GM19328 (cell line): ENCODE data around the gene SLC35D1.
"Not testable (repeated sequence)": the region's sequence is repeated elsewhere in the genome, so short reads cannot be mapped to it uniquely, and the experiment has no call there.

Experiments used
- ATAC-seq: cut with Tn5 transposase; IDR thresholded peaks from one replicate; pipeline ENCODE4 v1.9.1; 2021; ENCODE audit warnings: mild to moderate bottlenecking, moderate library complexity; ENCODE audit not compliant: unreplicated experiment

SLC35D1 gene

DNA sequence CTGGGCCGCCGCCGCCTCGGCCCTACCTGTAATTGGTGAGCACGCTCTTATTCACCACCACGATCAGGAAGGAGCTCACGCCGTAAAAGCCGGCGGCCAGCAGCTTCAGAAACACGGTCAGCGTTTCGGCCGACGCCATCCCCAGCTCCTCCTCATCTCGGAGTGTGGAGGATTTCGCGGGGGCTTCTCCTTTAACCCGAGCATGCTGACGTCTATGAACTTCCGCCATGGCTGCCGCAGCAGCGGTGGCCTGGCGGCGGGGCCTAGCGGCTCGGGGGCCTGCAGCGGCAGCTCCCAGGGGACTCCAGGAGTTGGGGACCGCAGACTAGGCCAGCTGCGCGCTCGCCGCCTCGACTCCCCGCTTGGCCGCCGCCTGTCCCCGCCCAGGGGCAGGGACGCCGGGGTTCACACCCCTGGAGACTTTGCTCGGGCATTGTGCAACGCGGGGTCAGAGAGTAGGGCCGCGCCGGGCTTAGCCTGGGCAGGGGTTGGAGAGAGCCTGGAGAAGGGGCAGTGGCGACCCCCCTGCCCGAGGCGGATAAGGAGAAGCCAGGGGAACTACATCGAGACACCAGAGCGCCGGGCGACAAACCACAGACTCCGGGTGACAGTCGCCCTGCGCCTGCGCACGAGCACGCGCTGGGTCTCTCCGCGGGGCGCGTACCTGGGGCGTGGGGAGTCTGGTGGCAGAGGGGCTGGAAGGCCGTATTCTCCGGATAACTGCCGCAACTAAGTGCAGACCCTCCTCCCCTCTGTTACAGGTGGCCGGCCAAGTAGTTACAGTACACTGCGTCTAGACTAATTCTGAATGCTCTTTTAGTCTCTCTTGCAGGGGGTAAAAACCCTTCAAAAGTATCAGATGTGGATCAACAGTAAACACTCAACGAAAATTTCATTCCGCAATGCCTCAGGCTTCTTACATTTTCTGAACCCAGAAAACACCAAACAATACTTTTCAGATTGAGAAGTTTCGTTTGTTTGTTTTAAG lies at the start of gene SLC35D1:
TSS of gene SLC35D1 (minus strand) at position 364 of the 988 bp plus-strand sequence. CDS start at position 229, 135 bp downstream.
- peak; percentile 85 for ATAC-seq

DNA sequence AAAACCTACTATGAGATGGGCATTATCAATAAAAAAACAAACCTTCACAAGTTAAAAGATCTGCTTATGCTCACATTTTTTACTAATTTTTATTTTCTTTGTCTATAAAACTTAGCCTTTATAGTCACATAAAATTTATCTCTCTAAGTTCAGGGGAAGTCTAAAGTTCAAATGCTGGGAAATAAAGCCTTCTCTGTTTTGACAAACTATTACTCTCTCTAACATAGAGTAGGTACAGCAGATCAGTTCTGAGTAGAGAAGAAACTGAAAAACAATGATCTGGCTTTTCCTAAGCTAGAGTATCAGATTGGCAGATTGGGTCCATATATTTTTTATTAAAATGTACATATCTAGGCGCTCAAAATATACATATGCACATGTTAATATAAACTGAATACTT lies 49.6 kb upstream of the SLC35D1 start:
- ATAC-seq: no peak

- no peak for ATAC-seq
Measured at GRCh38 chr1:67100833-67101232, 46.9 kb upstream of the SLC35D1 start.

- no peak for ATAC-seq
Measured at GRCh38 chr1:67097305-67097704, 43.4 kb upstream of the SLC35D1 start.

DNA sequence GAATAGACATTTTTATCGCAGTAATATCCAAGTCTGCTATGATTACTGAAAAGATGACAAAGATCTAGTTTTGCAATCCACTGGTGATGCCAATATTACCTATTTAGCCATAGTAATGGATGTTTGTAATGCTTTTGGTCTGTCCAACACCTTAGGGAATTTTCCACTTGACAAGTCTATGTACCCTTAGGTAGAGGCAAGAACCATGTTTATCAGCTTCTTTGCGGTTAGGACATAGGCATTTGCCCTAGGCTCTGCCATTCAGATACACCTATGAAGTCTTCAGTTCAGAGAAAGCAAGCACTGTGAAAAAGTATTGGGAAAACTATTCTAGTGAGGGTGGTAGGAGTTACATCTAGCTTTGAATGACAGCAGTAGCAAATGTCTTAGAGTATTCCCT lies 40.2 kb upstream of the SLC35D1 start:
- ATAC-seq: no peak

DNA sequence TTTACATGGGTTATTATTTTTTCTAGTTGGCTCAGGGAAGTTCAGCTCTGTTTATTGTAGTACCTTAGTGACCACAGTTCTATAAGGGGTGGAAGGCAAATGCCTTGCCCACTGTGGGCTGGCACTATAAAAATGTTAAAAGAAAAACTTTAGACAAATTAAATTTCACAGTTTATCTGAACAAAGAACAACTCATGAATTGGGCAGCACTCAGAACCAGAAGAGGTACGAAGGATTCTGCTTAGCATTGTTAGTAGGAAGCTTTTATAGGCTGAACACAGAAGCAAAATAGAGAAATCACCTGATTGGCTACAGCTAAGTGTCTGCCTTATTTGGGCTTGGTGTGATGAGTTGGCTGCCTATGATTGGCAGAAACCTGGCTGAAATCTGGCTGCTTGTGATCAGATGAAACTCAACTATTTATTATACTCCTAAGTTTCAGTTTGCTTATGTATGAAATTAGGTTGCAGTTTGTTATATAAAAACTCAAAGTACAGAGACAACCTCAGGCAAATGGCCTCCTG lies 35.8 kb upstream of the SLC35D1 start:
- no peak for ATAC-seq

GRCh38 chr1:67088440-67088839 lies 34.5 kb upstream of the SLC35D1 start:
- no peak for ATAC-seq

GRCh38 chr1:67085326-67085725 lies 31.4 kb upstream of the SLC35D1 start:
- ATAC-seq: no peak

- no peak for ATAC-seq
Measured at GRCh38 chr1:67084765-67085318, 30.9 kb upstream of the SLC35D1 start.

DNA sequence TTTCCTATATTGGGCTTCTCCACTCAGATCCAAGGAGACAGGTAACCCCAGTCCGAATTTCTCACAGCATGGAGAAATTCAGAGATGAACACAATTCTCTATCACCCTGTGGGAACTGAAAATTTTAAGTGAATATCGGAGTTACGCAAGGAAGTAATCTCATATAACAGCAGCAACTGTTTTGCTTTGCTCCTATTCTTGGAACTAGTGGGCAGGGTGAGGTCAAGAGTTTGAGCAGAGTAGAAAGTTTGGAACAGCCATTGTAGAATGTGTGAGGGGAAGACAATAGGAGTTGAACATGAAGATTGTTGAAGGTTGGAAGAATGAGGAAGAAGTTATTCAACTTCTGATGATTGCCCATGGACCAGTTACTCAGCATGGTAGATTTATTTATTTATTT lies 24.3 kb upstream of the SLC35D1 start:
- no peak for ATAC-seq

- no peak for ATAC-seq
Measured at GRCh38 chr1:67077593-67077992, 23.6 kb upstream of the SLC35D1 start.

- no peak for ATAC-seq
Measured at GRCh38 chr1:67072749-67073148, 18.8 kb upstream of the SLC35D1 start.

DNA sequence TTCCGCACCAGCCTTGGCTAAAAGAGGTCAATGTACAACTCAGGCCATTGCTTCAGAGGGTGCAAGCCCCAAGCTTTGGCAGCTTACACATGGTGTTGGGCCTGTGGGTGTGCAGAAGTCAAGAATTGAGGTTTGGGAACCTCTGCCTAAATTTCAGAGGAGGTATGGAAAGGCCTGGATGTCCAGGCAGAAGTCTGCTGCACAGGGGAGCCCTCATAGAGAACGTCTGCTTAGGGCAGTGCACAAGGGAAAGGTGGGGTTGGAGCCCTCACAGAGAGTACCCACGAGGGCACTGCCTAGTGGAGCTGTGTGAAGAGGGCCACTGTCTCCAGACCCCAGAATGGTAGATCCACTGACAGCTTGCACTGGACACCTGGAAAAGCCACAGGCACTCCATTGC lies 13.7 kb upstream of the SLC35D1 start:
- not testable (repeated sequence) for ATAC-seq

DNA sequence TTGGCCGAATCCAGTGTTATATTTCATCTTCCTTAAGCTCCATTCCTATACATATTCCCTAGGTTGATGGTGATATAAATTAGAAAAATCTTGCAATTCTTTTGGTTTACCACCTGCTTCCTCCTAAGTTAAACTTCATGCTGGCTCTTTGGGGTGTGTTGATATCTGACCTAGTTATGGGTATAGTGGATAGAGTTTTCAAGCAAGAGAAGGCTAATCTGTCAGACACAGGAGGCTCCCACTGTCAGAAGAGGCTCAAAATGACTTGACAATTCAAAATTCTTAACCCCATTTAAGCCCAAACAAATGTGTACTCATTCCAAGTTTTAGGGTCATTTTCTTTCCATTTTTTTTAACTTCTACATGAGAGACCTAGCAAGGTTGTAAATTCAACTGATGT lies 8.5 kb upstream of the SLC35D1 start:
- ATAC-seq: no peak

- ATAC-seq: no peak
Measured at GRCh38 chr1:67061266-67061665, 7.3 kb upstream of the SLC35D1 start.

DNA sequence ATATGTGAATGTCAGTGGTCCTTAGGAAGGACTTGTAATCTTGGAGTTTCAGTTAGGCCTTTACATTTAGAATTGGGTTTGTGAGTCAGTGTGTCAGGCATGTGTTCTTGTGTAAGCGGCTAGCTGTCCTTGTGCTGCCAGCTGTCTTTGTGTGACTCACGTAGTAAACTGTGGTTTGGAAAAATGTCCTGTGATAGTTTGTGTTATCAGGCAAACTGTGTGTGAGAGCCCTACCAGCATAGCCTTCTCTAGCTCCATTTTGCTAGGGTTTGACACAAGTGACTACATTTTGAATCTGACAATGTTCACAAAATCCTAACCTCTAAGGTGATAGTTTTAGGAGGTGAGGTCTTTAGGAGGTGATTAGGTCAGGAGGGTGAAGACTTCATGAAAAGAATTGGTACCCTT lies 6.9 kb upstream of the SLC35D1 start:
- ATAC-seq: no peak

DNA sequence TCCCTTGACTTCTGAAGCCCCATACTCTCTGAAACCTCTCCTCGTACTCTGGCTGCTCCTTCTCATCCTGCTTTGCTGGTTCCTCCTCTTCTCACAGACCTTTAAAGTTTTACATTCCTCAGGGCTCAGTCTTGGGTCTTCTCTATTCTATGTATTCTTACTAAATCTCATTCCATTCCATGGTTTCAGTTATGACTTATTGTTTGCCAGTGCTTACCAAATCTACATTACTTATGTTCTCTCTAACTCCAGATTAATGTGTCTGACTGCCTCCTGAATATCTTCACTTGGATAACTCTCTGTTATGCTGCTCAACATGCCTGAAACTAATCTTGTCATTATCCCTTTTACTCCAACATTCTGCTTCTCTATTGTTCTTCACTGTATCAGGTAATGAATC lies 5.4 kb upstream of the SLC35D1 start:
- ATAC-seq: no peak

- ATAC-seq: no peak
Measured at GRCh38 chr1:67058761-67059160, 4.8 kb upstream of the SLC35D1 start.

GRCh38 chr1:67058242-67058641 lies 4.3 kb upstream of the SLC35D1 start:
- ATAC-seq: no peak

- peak; percentile 26 for ATAC-seq
Measured at GRCh38 chr1:67053535-67053784, 488 bp downstream of the SLC35D1 start.

DNA sequence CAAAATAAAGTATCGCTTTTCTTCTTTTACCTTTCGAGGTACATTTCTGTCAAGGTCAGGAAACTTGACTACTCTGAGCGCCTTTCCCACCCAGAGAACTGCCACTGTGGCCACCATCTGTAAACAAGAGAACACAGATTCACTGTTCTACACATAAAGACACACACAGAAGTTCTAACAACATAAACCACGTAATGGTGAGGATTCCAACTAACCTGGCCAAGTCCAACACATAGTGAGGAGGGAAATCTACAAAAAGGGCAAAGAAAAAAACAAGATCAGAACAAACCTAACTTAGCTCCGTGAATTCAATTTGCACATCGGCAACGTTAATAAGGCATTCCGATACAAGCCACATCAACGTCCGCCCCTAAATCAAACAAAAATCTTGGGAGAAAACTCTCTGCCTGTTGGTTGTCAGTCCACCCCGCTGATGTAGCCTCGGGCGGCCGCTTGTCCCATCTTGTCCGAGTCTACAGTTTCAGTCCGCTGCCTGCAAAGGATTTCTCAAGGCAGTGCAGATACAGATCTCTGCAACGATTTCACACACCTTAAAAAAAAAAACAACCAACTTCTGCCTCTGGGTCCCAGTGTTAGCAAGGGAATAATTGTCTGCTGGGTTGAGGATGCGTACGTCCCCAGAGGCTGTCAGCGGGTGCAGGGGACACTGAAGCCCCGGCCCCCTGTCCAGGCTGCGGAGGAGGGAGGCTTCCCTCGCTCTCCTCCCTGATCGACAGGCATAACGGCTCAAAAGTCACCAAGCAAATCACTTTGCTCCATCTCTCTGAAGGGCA lies 1.0 kb downstream of the SLC35D1 start:
- ATAC-seq: no peak

GRCh38 chr1:67051196-67051595 lies 2.8 kb downstream of the SLC35D1 start:
- no peak for ATAC-seq
